Upper lobe of left lung (tissue), 6 donors: ENCODE measurements around the gene PROSER2. TPM values are rescaled to one million over a fixed set of nuclear protein-coding genes. Genes with fewer than 3 reads are reported as not detected.

ENCODE experiments used
- ATAC-seq, 2 donors: fragments of 200-7000 bp; cut with Tn5 transposase; one replicate each; pipeline ENCODE4 v1.9.1; 2022; ENCODE audit warnings: mild to moderate bottlenecking in 2 of 2, moderate library complexity in 2 of 2; ENCODE audit not compliant: low FRiP score in 2 of 2
- DNase-seq, 2 donors: peaks; one replicate each; pipeline ENCODE4 v3.0.0-alpha.2; 2019 to 2020
- H3K27ac ChIP-seq, 4 donors: fragments of 200-600 bp; sonication (generic); one replicate each; pipeline ENCODE4 v1.5.1; 2016 to 2019
- H3K27me3 ChIP-seq, 4 donors: fragments of 200-600 bp; sonication (generic); one replicate each; pipeline ENCODE4 v1.5.1; 2017 to 2019
- H3K36me3 ChIP-seq, 4 donors: fragments of 200-600 bp; sonication (generic); one replicate each; pipeline ENCODE4 v1.5.1; 2016 to 2019
- H3K4me1 ChIP-seq, 4 donors: fragments of 200-600 bp; sonication (generic); one replicate each; pipeline ENCODE4 v1.5.1; 2018 to 2019
- H3K4me3 ChIP-seq, 4 donors: fragments of 200-600 bp; sonication (generic); one replicate each; pipeline ENCODE4 v1.5.1; 2017 to 2019; ENCODE audit warnings: mild to moderate bottlenecking in 2 of 4, moderate library complexity in 1 of 4
- H3K9me3 ChIP-seq, 4 donors: fragments of 200-600 bp; sonication (generic); one replicate each; pipeline ENCODE4 v1.5.1; 2018 to 2019
- CTCF ChIP-seq, 6 experiments: fragments of 450-650 bp in 4 of 6; fragments of 200-600 bp in 2 of 6; sonication (generic) in 2 of 6; IDR thresholded peaks; one replicate each; pipeline ENCODE4 v1.5.1; 2016 to 2019; ENCODE audit warnings: antibody characterized with exemption in 6 of 6
- EP300 ChIP-seq, 4 donors: sonication (generic); formaldehyde crosslinking; IDR thresholded peaks; one replicate each; pipeline ENCODE4 v1.5.1; 2017; ENCODE audit warnings: antibody characterized with exemption in 4 of 4, control low read depth in 2 of 4
- POLR2A ChIP-seq, 4 donors: fragments of 450-650 bp; IDR thresholded peaks; one replicate each; pipeline ENCODE4 v1.5.1; 2016 to 2017; ENCODE audit warnings: antibody characterized with exemption in 4 of 4, mild to moderate bottlenecking in 2 of 4
- POLR2AphosphoS5 ChIP-seq, 2 donors: sonication (generic); formaldehyde crosslinking; IDR thresholded peaks; one replicate each; pipeline ENCODE4 v1.5.1; 2017; ENCODE audit warnings: antibody characterized with exemption in 2 of 2
- WGBS, 2 donors: methylation state at CpG; one replicate each; pipeline ENCODE4 v1.1.5; 2017 to 2018; 5-methylcytosine and 5-hydroxymethylcytosine counted together
- total RNA-seq, 6 donors: library from RNA; depleted of rRNA in 4 of 6; stranded (reverse); fragments of >200 nt in 4 of 6; gene quantifications; one replicate each; pipeline versions ENCODE4 v1.1.0 to v1.2.1, GENCODE V29; 2016 to 2021
- donor health status: DM: no; HTN: no; CAD: no; lungs with moderate emphysema.
- donor health status: DM: no; HTN: yes; CAD: no; lungs with severe emphysema.

PROSER2 gene
- total RNA-seq, 6 donors from 2014 or later = 19.8 to 64.5 (median 24.7) TPM

- H3K4me1 ChIP-seq = peaks cover 10 to 20% (median 12%) of the 10 kb centered on the region in 4 donors
- DNase-seq = peak in 1 of 2 donors; percentile 78
- 84% methylated on average over 24 to 32 of the region's 32 CpGs for WGBS, 2 donors
- no peak overlapping the region for H3K27ac ChIP-seq
- TF ChIP-seq CTCF (IDR thresholded peaks at IDR 0.05) = no peak
- TF ChIP-seq EP300 (IDR thresholded peaks at IDR 0.05) = no peak
- TF ChIP-seq POLR2A (IDR thresholded peaks at IDR 0.05) = no peak
- TF ChIP-seq POLR2AphosphoS5 (IDR thresholded peaks at IDR 0.05) = no peak
- no peaks in the 10 kb centered on the region for H3K27me3 ChIP-seq
- H3K36me3 ChIP-seq = no peaks in the 10 kb centered on the region
- no peak overlapping the region for H3K4me3 ChIP-seq
- no peak for ATAC-seq
- H3K9me3 ChIP-seq = no peaks in the 10 kb centered on the region
Measured at GRCh38 chr10:11880151-11881029, 57.2 kb downstream of the PROSER2 start.

DNA sequence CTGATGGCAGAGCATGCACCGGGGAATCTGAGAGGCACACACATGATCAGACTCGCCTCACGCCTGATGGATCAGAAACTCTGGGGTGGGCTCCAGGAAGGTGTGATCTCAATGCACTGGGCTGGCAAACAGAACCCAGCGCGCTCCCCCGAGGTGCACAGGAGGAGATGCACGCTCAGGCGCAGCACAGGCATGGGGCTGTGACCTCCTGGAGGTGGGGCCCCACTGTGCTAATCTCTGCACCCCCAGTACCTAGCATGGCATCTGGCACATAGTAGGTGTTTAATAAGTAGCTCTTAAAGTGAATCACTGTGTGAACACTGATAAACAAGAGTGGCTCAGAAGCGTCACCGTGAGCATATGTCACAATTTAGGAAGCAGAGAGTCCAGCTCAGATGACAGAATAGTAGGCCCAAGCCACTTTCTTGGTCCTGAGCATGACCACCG, 57.9 kb downstream of the PROSER2 start:
- Histone ChIP-seq H3K36me3 (no peaks in the 10 kb centered on the region), H3K4me1 (peaks cover 6 to 13% (median 8%) of the 10 kb centered on the region in 4 donors), H3K9me3 (no peaks in the 10 kb centered on the region), H3K27me3 (no peaks in the 10 kb centered on the region), H3K27ac (no peak overlapping the region), H3K4me3 (no peak overlapping the region)
- DNase-seq (no peak), ATAC-seq (no peak)
- TF ChIP-seq POLR2A (IDR thresholded peaks at IDR 0.05) (no peak), EP300 (IDR thresholded peaks at IDR 0.05) (no peak), CTCF (IDR thresholded peaks at IDR 0.05) (no peak), POLR2AphosphoS5 (IDR thresholded peaks at IDR 0.05) (no peak)
- 71 to 87% methylated on average over 6 to 11 of the region's 11 CpGs for WGBS, 2 donors

DNA sequence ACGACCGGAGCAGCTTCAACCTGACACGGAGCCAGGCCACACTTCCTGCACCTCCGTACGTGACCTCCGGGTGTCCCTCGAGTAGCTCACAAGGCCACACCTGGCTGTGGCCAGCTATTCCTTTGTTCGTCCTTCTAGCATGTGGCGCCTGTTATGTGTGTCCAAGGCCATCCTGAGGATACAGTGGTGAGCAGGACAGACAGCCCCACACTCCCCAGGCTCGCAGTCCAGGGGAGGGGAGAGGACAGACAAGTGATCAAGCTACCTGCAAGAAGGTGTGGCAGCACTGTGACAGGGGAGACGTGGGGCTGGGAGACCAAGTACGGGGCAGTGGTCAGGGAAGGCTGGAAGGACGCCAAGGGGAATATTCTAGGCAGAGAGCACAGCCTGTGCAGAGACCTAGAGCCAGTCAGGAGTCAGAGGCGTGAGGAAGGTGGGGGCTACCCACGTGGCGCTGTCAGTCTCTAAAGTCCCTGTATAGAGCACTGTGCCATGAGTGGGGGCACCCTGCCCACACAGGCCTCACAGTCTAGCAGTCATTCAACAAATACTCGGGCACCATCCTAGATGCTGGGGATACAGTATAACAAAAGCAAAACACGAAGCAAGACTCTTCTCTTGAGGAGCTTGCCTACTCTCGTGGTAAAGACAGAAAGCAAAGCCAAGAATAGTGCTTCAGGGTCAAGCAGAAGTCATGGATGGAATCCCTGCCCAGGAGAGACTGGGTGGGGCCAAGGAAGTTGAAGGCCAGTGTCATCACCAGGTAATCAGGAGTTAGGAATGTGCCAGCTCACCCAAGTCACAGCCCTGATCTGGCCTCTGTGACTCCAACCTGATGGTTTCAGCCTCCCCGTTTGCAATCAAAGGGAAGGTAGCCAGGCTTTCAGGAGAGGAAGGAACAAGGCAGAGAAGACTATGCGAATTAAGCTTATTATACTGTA, 58.6 kb downstream of the PROSER2 start:
- no peak overlapping the region for H3K4me3 ChIP-seq
- H3K27ac ChIP-seq = no peak overlapping the region
- no peaks in the 10 kb centered on the region for H3K27me3 ChIP-seq
- ATAC-seq (peak in 1 of 2 donors; percentile 54), DNase-seq (no peak)
- TF ChIP-seq CTCF (IDR thresholded peaks at IDR 0.05) (peak in 3 of 6 experiments; percentile 9 to 35 (median 12)), EP300 (IDR thresholded peaks at IDR 0.05) (no peak), POLR2AphosphoS5 (IDR thresholded peaks at IDR 0.05) (no peak), POLR2A (IDR thresholded peaks at IDR 0.05) (no peak)
- H3K4me1 ChIP-seq = peaks cover 0 to 11% (median 2%) of the 10 kb centered on the region in 4 donors
- 84 to 89% methylated on average over 19 to 21 of the region's 21 CpGs for WGBS, 2 donors
- H3K9me3 ChIP-seq = no peaks in the 10 kb centered on the region
- H3K36me3 ChIP-seq = no peaks in the 10 kb centered on the region

DNA sequence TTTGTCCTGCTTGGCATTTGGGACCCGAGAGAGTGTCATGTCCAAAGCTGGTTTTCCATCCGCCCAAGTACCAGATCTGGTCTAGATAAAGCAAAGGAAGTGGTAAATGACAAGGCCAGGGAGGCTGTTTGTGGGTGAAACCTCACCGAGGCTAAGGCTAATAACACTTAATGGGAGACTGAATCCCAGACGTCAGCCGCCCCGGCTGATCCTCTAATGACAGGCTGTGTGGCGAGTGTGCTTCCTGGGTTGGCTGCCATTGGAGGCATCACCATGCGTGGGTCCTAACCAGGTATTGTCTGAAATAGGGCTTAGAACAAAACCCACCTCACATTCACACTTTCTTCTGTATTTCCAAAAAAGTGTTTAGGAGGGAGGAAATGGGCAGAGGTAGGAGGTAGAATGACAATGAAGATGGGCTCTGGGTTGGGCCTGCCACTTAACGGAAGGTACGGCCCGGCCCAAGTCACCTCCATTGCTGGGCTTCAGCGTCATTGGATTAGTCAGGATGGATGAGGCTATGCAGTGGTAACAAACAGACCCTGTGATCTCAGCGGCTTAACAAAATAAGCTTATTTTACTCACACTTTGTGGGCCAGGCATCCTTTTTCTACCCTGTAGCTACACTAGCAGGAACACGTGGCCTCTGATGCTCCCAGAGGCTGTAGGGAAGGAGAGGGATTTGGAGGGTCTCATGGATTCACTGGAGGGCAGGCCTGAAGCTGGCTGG, 59.7 kb downstream of the PROSER2 start:
- H3K27ac ChIP-seq = no peak overlapping the region
- ATAC-seq = no peak
- H3K27me3 ChIP-seq = no peaks in the 10 kb centered on the region
- peaks cover 0 to 8% (median 0%) of the 10 kb centered on the region in 4 donors for H3K4me1 ChIP-seq
- TF ChIP-seq CTCF (IDR thresholded peaks at IDR 0.05) (no peak), POLR2AphosphoS5 (IDR thresholded peaks at IDR 0.05) (no peak), POLR2A (IDR thresholded peaks at IDR 0.05) (no peak), EP300 (IDR thresholded peaks at IDR 0.05) (no peak)
- H3K9me3 ChIP-seq = no peaks in the 10 kb centered on the region
- H3K36me3 ChIP-seq = no peaks in the 10 kb centered on the region
- no peak overlapping the region for H3K4me3 ChIP-seq
- 87 to 93% methylated on average over 13 to 14 of the region's 14 CpGs for WGBS, 2 donors
- no peak for DNase-seq
